Vagina (tissue), 2 donors: ENCODE results near the gene SNX9.

ENCODE experiments used
- CTCF ChIP-seq, 3 experiments: fragments of 450-650 bp in 2 of 3; fragments of 200-600 bp in 1 of 3; sonication (generic) in 1 of 3; IDR thresholded peaks; one replicate each; pipeline ENCODE4 v1.5.1; 2017 to 2019; ENCODE audit warnings: antibody characterized with exemption in 3 of 3, mild to moderate bottlenecking in 2 of 3, moderate library complexity in 2 of 3
- POLR2A ChIP-seq, 2 donors: fragments of 450-650 bp; IDR thresholded peaks; one replicate each; pipeline ENCODE4 v1.6.1; 2017; ENCODE audit warnings: antibody characterized with exemption in 2 of 2, mild to moderate bottlenecking in 2 of 2, moderate library complexity in 2 of 2
- POLR2AphosphoS5 ChIP-seq, 2 donors: sonication (generic); formaldehyde crosslinking; IDR thresholded peaks; one replicate each; pipeline ENCODE4 v1.9.0; 2017; ENCODE audit warnings: antibody characterized with exemption in 2 of 2, mild to moderate bottlenecking in 2 of 2, low read depth in 1 of 2; ENCODE audit not compliant: insufficient read depth in 1 of 2

- TF ChIP-seq POLR2A (IDR thresholded peaks at IDR 0.05) (no peak), CTCF (IDR thresholded peaks at IDR 0.05) (no peak), POLR2AphosphoS5 (IDR thresholded peaks at IDR 0.05; ENCODE audit: insufficient read depth in 1 of 2, low read depth in 1 of 2) (no peak)
Observed at GRCh38 chr6:157862706-157863105, 39.7 kb downstream of the SNX9 start.
